GM12801 (cell line): ENCODE measurements around the gene SKI.

Experiments used
- TF ChIP-seq, protein P1 (sequence below): IDR thresholded peaks from one replicate; pipeline ENCODE4 v1.5.1; 2011; ENCODE audit warnings: control low read depth; ENCODE audit not compliant: insufficient read length; ENCODE audit errors: extremely low read depth

The SKI gene

DNA sequence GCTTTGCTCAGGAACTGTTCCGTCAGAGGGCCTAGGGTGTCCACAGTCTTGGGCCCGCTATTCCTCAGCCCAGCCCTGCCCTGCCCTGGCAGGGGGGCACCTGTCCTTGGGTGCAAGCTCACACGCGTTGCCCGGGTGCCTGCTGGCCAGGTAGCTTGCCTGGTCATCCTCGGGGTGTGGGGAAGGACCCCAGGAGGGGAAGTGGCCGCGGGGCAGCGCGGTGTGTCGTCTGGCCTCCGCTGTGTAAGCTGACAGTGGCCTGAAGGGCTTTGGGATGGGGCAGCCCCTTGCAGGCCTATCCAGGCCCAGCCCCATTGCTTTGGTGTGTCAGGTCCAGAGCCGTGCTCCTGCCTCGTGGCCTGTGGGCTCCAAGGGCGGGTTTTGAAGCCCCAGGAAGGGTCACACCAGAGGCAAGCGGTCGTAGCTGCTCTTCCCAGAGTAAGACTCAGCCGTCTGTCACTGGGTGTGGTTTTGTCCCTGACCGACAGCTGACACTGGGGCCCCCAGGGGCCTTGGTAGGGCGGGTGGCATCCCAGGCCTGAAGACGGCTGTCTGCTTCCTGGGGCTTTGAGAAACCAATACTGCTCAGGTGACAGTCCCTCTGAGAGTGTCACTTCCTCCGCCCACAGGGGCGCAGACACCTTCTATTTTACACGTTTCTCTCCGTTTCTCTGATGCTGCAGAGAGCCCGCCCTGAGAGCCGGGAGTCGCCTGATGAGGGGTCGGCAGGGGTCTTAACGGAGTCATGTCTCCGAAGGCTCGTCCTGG lies 72.1 kb downstream of the SKI start:
- TF ChIP-seq, protein P1, sequence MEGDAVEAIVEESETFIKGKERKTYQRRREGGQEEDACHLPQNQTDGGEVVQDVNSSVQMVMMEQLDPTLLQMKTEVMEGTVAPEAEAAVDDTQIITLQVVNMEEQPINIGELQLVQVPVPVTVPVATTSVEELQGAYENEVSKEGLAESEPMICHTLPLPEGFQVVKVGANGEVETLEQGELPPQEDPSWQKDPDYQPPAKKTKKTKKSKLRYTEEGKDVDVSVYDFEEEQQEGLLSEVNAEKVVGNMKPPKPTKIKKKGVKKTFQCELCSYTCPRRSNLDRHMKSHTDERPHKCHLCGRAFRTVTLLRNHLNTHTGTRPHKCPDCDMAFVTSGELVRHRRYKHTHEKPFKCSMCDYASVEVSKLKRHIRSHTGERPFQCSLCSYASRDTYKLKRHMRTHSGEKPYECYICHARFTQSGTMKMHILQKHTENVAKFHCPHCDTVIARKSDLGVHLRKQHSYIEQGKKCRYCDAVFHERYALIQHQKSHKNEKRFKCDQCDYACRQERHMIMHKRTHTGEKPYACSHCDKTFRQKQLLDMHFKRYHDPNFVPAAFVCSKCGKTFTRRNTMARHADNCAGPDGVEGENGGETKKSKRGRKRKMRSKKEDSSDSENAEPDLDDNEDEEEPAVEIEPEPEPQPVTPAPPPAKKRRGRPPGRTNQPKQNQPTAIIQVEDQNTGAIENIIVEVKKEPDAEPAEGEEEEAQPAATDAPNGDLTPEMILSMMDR, result no peak

DNA sequence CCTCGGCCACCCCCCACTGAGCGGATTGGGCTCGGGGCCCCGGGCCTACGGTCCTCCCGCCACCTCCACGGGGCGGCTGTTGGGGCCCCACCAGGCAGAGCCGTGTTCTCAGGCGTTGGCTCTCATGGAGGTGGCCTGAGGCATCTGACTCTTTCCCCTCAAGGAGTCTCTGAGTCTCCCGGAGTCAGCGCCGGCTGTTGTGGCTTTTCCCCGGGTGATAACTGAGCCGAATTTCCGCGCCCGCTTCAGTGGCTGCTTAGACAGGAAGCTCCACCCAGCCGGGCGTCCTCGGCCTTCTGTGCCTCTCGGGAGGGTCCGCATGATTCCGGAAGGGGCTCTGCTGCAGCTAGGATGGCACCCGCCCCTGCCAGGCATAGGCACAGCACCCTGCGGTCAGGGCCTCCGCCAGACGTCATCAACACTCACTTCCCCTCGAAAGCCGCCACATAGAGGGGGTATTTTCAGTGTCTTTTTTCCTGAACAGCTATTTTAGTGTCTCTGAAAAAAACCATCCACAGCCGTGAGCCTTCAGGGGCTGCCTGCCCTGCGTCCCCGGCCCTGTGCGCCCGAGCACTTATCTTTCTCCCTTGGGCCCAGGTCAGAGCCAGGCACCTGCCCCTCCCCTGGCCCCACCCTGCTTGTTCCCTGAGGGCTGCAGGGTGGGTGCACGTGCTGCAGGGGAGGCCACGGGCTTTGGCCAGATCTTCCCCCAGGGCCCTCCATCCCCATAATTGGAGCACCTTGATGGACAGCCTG lies 72.9 kb downstream of the SKI start:
- TF ChIP-seq, protein P1, result no peak

DNA sequence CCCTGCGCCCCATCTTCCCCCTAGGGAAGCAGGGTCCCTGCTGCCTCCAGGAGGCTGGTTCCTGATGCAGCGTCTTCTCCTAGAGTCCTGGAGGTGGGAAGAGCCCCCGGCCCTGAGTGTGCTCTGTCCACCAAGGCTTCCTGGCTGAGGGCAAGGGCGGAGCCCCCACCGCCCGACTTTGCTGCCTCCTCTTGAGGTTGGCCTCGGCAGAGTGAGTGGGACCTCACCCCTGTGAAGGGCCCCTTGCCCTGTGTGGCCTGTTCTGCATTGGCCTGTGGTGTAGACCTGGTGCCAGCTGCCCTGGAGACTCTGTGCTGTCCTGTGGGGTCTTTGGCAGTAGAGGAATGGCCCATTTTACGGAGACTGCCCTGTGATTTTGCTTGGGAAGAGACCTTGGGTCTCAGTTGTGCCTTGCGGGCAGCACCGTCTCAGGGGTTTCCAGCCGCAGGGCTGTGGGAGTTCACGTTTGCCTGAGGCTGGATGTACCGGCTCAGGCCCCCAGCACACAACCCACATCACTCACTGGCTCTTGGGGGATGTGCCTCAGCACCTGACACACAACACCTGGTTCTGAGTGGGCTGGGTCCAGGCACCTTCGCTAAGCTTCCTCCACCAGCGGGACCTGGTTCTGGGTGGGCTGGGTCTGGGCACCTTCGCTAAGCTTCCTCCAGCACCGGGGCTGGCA lies 73.6 kb downstream of the SKI start:
- TF ChIP-seq, protein P1, result no peak

DNA sequence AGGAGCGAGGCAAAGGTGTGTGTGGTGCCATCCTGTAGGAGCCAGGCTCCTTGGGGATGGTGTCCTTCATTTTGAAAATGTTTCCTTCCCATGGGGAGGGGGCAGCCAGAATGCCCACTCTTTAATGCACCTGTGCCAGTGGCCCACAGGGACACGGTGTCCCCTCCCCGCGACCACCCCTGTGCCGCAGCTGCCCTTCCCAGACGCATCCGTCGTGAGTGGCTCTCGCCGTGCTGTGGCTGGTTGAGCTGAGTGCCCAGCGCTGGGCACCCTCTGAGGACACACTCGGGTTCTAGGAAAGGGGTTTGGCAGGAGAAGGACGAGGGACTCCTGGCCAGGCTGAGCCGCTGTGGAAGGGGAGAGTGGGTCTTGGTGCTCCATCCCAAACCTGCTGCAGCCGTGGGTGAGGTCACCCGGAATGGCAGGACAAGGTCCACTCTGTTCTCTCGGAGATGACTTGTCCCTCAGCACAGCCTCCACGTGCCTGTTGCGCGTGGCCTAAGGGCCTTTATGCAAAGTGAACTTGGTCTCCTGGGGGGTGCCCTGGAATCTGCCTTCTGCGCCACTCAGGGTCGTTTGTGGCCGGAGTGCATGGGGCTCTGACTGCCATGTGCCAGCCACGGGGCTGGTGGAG lies 74.3 kb downstream of the SKI start:
- TF ChIP-seq, protein P1, result no peak

DNA sequence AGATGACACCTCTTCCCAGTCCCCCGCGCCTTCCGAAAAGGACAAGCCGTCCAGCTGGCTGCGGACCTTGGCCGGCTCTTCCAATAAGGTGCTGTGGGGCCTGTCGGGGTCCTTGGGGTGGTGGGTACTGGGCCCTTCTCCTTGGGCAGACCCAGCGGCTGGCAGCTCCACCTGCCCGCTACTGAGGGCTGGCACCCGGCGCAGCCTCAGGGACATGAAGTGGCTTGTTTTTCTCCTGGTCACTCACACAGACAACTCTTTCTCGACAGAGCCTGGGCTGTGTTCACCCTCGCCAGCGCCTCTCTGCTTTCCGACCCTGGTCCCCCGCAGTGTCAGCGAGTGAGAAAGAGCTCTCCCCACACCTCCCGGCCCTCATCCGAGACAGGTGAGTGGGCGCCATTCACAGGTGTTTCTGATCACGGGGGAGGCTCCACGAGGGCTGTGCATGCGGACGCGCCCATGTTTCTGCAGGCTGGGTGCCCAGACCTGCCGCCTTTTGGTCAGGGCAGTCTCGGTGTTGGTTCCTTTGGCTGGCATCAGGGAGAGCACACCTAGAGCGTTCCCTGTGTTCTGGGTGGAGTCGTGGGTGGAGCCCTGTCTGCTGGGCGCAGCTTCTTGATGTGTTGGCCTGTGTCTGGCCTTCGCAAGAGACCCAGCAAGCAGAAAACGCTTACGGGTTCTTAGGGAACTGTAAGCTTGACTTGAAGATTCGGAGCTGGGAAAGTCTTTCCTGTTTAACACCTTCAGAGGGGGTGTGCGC lies 75.1 kb downstream of the SKI start:
- TF ChIP-seq, protein P1, result no peak

DNA sequence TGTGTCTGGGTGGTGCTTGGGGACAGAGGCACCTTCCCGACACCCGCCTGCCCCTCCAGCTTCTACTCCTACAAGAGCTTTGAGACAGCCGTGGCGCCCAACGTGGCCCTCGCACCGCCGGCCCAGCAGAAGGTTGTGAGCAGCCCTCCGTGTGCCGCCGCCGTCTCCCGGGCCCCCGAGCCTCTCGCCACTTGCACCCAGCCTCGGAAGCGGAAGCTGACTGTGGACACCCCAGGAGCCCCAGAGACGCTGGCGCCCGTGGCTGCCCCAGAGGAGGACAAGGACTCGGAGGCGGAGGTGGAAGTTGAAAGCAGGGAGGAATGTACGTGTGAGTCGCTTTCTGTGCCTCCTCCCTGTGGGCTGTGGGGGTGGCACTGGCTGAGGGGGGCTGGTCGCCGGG lies 75.7 kb downstream of the SKI start:
- TF ChIP-seq, protein P1, result no peak

DNA sequence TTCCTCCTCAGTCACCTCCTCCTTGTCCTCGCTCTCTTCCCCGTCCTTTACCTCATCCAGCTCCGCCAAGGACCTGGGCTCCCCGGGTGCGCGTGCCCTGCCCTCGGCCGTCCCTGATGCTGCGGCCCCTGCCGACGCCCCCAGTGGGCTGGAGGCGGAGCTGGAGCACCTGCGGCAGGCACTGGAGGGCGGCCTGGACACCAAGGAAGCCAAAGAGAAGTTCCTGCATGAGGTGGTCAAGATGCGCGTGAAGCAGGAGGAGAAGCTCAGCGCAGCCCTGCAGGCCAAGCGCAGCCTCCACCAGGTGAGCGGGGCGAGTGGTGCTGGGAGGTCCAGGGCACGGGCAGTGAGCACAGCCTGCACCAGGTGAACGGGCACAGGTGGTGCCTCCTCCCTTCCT lies 76.2 kb downstream of the SKI start:
- TF ChIP-seq, protein P1, result no peak
